ENCODE data around the gene NRAP.

DNA sequence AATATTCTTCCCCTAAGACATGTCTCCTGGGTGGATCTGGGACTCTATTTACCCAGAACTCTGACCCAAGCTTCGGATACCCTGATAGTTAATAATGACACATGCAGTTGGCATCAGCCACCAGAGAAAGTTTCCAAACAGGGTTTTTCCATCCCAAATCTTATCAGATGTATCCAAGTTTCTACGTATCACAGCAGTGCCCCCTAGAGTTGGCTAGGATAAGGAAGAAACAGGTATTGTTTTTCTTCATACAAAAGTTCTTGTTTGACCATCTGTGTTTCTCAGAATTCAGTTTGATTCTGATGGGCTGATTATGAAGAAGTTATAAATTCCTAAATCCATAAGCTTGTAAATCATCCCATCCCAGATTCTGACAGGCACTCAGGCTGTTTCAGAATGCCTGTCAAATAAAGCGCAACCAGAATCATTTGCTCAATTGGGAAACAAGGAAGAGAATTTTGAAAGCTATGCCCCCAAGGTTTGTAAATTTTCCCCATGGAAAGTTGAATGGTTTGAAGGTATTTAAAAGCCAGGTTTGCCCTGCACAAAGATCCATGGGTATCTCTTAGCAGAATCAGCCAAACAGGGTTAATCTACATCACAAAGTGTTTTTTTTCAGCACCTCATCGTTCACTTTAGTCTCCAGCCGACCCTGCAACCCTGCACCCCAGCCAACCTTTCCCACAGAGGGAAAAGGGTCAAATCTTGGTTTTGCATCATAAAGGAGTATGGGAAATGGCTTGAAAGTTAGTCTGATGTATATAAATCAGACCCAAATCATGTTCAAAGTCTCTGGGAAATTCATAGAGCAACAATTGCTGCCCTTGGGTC is 47.4 kb downstream of the NRAP start:
- no peak for TF ChIP-seq POLR2A (IDR thresholded peaks at IDR 0.05)
- TF ChIP-seq, protein P1, sequence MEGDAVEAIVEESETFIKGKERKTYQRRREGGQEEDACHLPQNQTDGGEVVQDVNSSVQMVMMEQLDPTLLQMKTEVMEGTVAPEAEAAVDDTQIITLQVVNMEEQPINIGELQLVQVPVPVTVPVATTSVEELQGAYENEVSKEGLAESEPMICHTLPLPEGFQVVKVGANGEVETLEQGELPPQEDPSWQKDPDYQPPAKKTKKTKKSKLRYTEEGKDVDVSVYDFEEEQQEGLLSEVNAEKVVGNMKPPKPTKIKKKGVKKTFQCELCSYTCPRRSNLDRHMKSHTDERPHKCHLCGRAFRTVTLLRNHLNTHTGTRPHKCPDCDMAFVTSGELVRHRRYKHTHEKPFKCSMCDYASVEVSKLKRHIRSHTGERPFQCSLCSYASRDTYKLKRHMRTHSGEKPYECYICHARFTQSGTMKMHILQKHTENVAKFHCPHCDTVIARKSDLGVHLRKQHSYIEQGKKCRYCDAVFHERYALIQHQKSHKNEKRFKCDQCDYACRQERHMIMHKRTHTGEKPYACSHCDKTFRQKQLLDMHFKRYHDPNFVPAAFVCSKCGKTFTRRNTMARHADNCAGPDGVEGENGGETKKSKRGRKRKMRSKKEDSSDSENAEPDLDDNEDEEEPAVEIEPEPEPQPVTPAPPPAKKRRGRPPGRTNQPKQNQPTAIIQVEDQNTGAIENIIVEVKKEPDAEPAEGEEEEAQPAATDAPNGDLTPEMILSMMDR (IDR thresholded peaks at IDR 0.05 in 4 of 5, conservative IDR thresholded peaks at IDR 0.05 in 1 of 5): peak in 3 of 5 experiments; percentile 29 to 53 (median 32)
